Neural cell (in vitro differentiated cells): Measurements from ENCODE around the gene CMTM8. TPM values are rescaled to one million over a fixed set of nuclear protein-coding genes. Genes with fewer than 3 reads are reported as not detected.
A peak's percentile ranks its signal among the peaks of the same experiment; 100 is the strongest.

ENCODE experiments used
- H2AFZ ChIP-seq: fragments of 200-600, 300-800 bp; sonication (generic), shearing (Covaris generic); 2 replicates; pipeline ENCODE4 v1.6.0; 2014; ENCODE audit warnings: low read depth, mild to moderate bottlenecking, antibody characterized with exemption, low read length, moderate library complexity
- H3F3A ChIP-seq: fragments of 200-600 bp; shearing (Covaris generic); 2 replicates; pipeline ENCODE4 v1.6.1; 2016; ENCODE audit warnings: mild to moderate bottlenecking, moderate library complexity, mixed read lengths, antibody characterized with exemption, low read length; ENCODE audit not compliant: insufficient read depth, poor library complexity, severe bottlenecking
- H3K27ac ChIP-seq: fragments of 200-600, 300-800 bp; sonication (generic), shearing (Covaris generic); 2 replicates; pipeline ENCODE4 v1.5.1; 2014; ENCODE audit warnings: mild to moderate bottlenecking, low read length, moderate library complexity
- H3K27me3 ChIP-seq: fragments of 300-800, 200-600 bp; sonication (generic), shearing (Covaris generic); 2 replicates; pipeline ENCODE4 v1.6.0; 2014; ENCODE audit warnings: mild to moderate bottlenecking, low read depth, low read length, moderate library complexity; ENCODE audit not compliant: insufficient read depth
- H3K36me3 ChIP-seq: fragments of 300-800, 200-600 bp; sonication (generic), shearing (Covaris generic); 2 replicates; pipeline ENCODE4 v1.5.1; 2014; ENCODE audit warnings: mild to moderate bottlenecking, antibody characterized with exemption, low read length, moderate library complexity; ENCODE audit not compliant: insufficient read depth
- H3K4me2 ChIP-seq: fragments of 300-800, 200-600 bp; sonication (generic), shearing (Covaris generic); 2 replicates; pipeline ENCODE4 v1.6.0; 2014; ENCODE audit warnings: mild to moderate bottlenecking, low read length
- H3K4me3 ChIP-seq: fragments of 300-800, 200-600 bp; sonication (generic), shearing (Covaris generic); 2 replicates; pipeline ENCODE4 v1.5.1; 2014; ENCODE audit warnings: mild to moderate bottlenecking, low read length, moderate library complexity
- H3K79me2 ChIP-seq: fragments of 200-600 bp; shearing (Covaris generic); replicated peaks from 2 replicates; pipeline ENCODE4 v1.6.0; 2014; ENCODE audit warnings: mild to moderate bottlenecking, low read length, moderate library complexity; ENCODE audit not compliant: insufficient read depth
- H3K9ac ChIP-seq: fragments of 300-800, 200-600 bp; sonication (generic), shearing (Covaris generic); 2 replicates; pipeline ENCODE4 v1.6.1; 2016; ENCODE audit warnings: mild to moderate bottlenecking, low read length, mixed read lengths
- H3K9me2 ChIP-seq: fragments of 200-600 bp; shearing (Covaris generic); 2 replicates; pipeline ENCODE4 v1.6.1; 2016; ENCODE audit warnings: mild to moderate bottlenecking, low read length, mixed read lengths; ENCODE audit not compliant: insufficient read depth
- H3K9me3 ChIP-seq: fragments of 200-600, 300-800 bp; sonication (generic), shearing (Covaris generic); 2 replicates; pipeline ENCODE4 v1.6.1; 2016; ENCODE audit warnings: mild to moderate bottlenecking, mixed run types, low read length, moderate library complexity, mixed read lengths
- H4K20me1 ChIP-seq: fragments of 200-600 bp; shearing (Covaris generic); 2 replicates; pipeline ENCODE4 v1.6.1; 2016; ENCODE audit warnings: mild to moderate bottlenecking, mixed run types; ENCODE audit not compliant: insufficient read depth
- CTCF ChIP-seq: fragments of 450-650 bp; IDR thresholded peaks from 2 replicates; pipeline ENCODE4 v1.5.1; 2014; ENCODE audit warnings: antibody characterized with exemption, mild to moderate bottlenecking, moderate library complexity; ENCODE audit not compliant: poor library complexity, severe bottlenecking
- EP300 ChIP-seq: fragments of 450-650 bp; conservative IDR thresholded peaks from 2 replicates; pipeline ENCODE4 v1.6.1; 2014; ENCODE audit warnings: antibody characterized with exemption, mild to moderate bottlenecking, moderate library complexity; ENCODE audit not compliant: poor library complexity, severe bottlenecking
- EZH2 ChIP-seq: fragments of 200-600, 300-800 bp; shearing (Covaris generic), sonication (generic); IDR thresholded peaks from 2 replicates; pipeline ENCODE4 v1.6.1; 2014; ENCODE audit warnings: antibody characterized with exemption, low read length, borderline replicate concordance, mild to moderate bottlenecking; ENCODE audit not compliant: insufficient read depth, poor library complexity, severe bottlenecking
- POLR2AphosphoS5 ChIP-seq: IDR thresholded peaks from 2 replicates; pipeline ENCODE4 v1.6.1; 2012
- RAD21 ChIP-seq: fragments of 450-650 bp; conservative IDR thresholded peaks from 2 replicates; pipeline ENCODE4 v1.6.1; 2014; ENCODE audit warnings: antibody characterized with exemption, mild to moderate bottlenecking, moderate library complexity
- TAF1 ChIP-seq: IDR thresholded peaks from 2 replicates; pipeline ENCODE4 v1.6.1; 2012; ENCODE audit warnings: low read depth
- polyA plus RNA-seq: library from polyadenylated mRNA; depleted of rRNA; stranded (reverse); fragments of >200 nt; gene quantifications from 2 replicates; pipeline ENCODE4 v1.2.3, GENCODE V29; 2014
- TF ChIP-seq, protein P1 (sequence below): IDR thresholded peaks from 2 replicates; pipeline ENCODE4 v1.6.1; 2012; ENCODE audit warnings: borderline replicate concordance

CMTM8 gene
- polyA plus RNA-seq, 1 donor from 2014 or later = not detected

GRCh38 chr3:32316319-32316718, 77.8 kb downstream of the CMTM8 start:
- Histone ChIP-seq H3K9me2 (no peaks in the 10 kb centered on the region), H3K4me2 (no peak overlapping the region), H3K9me3 (no peaks in the 10 kb centered on the region), H3K27me3 (no peaks in the 10 kb centered on the region), H3K79me2 (no peaks in the 10 kb centered on the region), H3F3A (peaks cover 6% of the 10 kb centered on the region), H3K4me3 (no peak overlapping the region), H4K20me1 (no peaks in the 10 kb centered on the region), H3K36me3 (no peaks in the 10 kb centered on the region), H2AFZ (no peak overlapping the region), H3K27ac (no peak overlapping the region), H3K9ac (no peak overlapping the region)
- TF ChIP-seq POLR2AphosphoS5 = no peak
- no peak for TF ChIP-seq TAF1

GRCh38 chr3:32316976-32317375, 78.5 kb downstream of the CMTM8 start:
- no peak overlapping the region for H3K4me2 ChIP-seq
- H2AFZ ChIP-seq = no peak overlapping the region
- H3K36me3 ChIP-seq = no peaks in the 10 kb centered on the region
- H3K9me3 ChIP-seq = no peaks in the 10 kb centered on the region
- no peak overlapping the region for H3K27ac ChIP-seq
- H3K79me2 ChIP-seq = no peaks in the 10 kb centered on the region
- H3F3A ChIP-seq = peaks cover 6% of the 10 kb centered on the region
- no peak overlapping the region for H3K9ac ChIP-seq
- TF ChIP-seq POLR2AphosphoS5 (no peak), EZH2 (no peak), EP300 (no peak), CTCF (no peak)
- TF ChIP-seq, protein P1, sequence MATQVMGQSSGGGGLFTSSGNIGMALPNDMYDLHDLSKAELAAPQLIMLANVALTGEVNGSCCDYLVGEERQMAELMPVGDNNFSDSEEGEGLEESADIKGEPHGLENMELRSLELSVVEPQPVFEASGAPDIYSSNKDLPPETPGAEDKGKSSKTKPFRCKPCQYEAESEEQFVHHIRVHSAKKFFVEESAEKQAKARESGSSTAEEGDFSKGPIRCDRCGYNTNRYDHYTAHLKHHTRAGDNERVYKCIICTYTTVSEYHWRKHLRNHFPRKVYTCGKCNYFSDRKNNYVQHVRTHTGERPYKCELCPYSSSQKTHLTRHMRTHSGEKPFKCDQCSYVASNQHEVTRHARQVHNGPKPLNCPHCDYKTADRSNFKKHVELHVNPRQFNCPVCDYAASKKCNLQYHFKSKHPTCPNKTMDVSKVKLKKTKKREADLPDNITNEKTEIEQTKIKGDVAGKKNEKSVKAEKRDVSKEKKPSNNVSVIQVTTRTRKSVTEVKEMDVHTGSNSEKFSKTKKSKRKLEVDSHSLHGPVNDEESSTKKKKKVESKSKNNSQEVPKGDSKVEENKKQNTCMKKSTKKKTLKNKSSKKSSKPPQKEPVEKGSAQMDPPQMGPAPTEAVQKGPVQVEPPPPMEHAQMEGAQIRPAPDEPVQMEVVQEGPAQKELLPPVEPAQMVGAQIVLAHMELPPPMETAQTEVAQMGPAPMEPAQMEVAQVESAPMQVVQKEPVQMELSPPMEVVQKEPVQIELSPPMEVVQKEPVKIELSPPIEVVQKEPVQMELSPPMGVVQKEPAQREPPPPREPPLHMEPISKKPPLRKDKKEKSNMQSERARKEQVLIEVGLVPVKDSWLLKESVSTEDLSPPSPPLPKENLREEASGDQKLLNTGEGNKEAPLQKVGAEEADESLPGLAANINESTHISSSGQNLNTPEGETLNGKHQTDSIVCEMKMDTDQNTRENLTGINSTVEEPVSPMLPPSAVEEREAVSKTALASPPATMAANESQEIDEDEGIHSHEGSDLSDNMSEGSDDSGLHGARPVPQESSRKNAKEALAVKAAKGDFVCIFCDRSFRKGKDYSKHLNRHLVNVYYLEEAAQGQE = no peak
- H3K27me3 ChIP-seq = no peaks in the 10 kb centered on the region
- no peaks in the 10 kb centered on the region for H3K9me2 ChIP-seq
- no peaks in the 10 kb centered on the region for H4K20me1 ChIP-seq
- H3K4me3 ChIP-seq = no peak overlapping the region

- Histone ChIP-seq H3K27me3 (no peaks in the 10 kb centered on the region), H3F3A (peaks cover 6% of the 10 kb centered on the region), H3K4me2 (no peak overlapping the region), H3K9me2 (no peaks in the 10 kb centered on the region), H3K36me3 (no peaks in the 10 kb centered on the region), H3K4me3 (no peak overlapping the region), H3K9ac (no peak overlapping the region), H3K79me2 (no peaks in the 10 kb centered on the region), H2AFZ (no peak overlapping the region), H4K20me1 (no peaks in the 10 kb centered on the region), H3K27ac (no peak overlapping the region), H3K9me3 (no peaks in the 10 kb centered on the region)
- no peak for TF ChIP-seq TAF1
- TF ChIP-seq POLR2AphosphoS5 = peak; percentile 93
- peak; percentile 95 for TF ChIP-seq EP300
- TF ChIP-seq, protein P1 = peak; percentile 75
- no peak for TF ChIP-seq RAD21
- TF ChIP-seq EZH2 = no peak
These were observed 81.1 kb downstream of the CMTM8 start for GRCh38 chr3:32319607-32320006.
